ENCODE results near the gene GNG4. TPM values are rescaled to one million over a fixed set of nuclear protein-coding genes. Genes with fewer than 3 reads are reported as not detected.
A peak's percentile ranks its signal among the peaks of the same experiment; 100 is the strongest.

GNG4 gene
- total and polyA plus RNA-seq, 9 of the 15 experiments (the other 6 are each of a cell fraction or from before 2014, with no cell fraction given), result 0.06 to 0.58 (median 0.08) TPM; not detected in 4

GRCh38 chr1:235504494-235505222, 144.9 kb downstream of the GNG4 start (continued):
- TF ChIP-seq THRA (IDR thresholded peaks at IDR 0.05) (no peak), TEAD4 (IDR thresholded peaks at IDR 0.05; ENCODE audit: low read length) (peak; percentile 46; the same call in 1 of the 2 replicates), TEAD4 (CRISPR knock-in tag; IDR thresholded peaks at IDR 0.05; ENCODE audit: borderline replicate concordance) (peak; percentile 100), TEAD2 (tag; IDR thresholded peaks at IDR 0.05) (peak; percentile 30; the same call in 1 of the 2 replicates), SNIP1 (IDR thresholded peaks at IDR 0.05; ENCODE audit: low read depth) (no peak), CBFA2T2 (conservative IDR thresholded peaks at IDR 0.05) (no peak), MLLT1 (IDR thresholded peaks at IDR 0.05) (peak in 1 of 2 experiments; percentile 42; a peak in 2 of 4 replicates), NR0B1 (IDR thresholded peaks at IDR 0.05; ENCODE audit: partially characterized antibody) (no peak), BACH1 (tag; IDR thresholded peaks at IDR 0.05) (no peak), ZBTB11 (CRISPR knock-in tag; IDR thresholded peaks at IDR 0.05) (peak in 2 of 3 experiments; percentile 33 to 81; a peak in 2 of 6 replicates)

Data from K562 (cell line).